Measurements from ENCODE around the gene PDZRN3.

Gene PDZRN3

DNA sequence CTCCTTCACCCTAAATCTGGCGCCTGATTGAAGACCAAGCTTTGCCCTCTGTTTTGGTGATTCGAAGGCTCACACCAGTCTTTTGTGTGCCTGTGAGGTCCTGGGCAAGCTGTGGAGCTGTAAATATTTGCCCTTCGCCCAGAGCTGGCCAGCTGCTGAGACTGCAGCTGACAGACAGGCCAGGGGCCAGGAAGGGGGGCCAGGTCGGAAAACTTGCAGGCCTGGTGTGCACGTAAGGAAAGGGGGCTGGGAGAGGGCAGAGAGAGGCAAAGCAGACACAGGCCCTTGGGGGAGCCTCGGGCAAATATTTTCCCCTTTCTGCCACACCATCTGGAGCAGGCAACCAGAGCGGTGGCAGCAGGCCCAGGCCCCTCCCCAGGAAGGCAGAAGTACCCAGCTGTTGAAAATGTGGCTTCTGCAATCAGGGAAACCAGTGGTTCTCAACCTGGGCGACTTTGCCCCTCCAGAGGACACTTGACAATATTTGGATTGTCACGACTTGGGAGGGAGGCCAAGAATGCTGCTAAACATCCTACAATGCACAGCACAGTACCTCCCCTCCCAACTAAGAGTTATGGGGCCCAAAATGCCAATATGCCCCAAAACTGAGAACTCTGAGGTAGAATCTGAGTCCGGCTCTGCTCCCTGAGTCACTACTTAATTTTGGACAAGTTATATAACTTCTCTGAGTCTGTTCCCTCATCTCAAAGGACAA lies 2.5 kb downstream of the PDZRN3 start:
- DNase-seq: peak; percentile 60

DNA sequence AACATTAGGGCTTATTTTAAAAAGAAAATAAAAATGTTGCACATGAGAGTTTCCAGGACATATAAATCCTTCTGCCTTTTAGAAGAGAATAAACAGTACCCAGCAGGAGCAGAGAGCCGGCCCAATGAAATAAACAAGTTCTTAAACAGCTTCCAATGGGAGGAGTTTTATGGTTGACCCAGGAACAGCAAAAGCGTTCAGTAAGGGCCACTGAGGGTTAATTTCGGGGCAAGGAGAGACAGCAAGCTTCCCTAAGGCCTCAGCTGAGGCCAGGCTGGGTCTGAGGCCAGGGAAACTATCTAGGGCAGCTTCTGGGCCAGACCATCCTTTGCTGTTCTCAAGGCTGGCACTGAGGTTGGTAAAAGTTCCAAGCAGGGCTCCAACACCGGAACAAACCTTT lies 3.4 kb downstream of the PDZRN3 start:
- DNase-seq: no peak

DNA sequence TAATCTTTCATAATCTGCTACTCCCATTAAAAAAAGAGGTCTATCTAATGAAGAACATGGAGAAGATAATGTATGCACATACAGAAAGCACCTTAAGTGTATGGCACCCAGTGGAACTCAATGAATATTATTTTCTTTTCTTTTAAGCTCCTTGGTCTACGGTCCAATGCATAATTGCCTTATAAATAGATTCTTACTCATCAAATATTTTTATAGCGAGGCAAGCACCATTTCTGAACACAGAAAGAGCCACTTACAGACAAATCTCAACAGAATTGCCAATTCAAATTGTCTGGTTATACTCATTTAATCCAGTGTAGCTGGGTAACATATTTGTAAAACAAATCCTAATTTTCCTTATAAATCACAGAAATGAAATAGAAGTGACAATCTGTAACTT lies 6.3 kb downstream of the PDZRN3 start:
- DNase-seq: no peak

DNA sequence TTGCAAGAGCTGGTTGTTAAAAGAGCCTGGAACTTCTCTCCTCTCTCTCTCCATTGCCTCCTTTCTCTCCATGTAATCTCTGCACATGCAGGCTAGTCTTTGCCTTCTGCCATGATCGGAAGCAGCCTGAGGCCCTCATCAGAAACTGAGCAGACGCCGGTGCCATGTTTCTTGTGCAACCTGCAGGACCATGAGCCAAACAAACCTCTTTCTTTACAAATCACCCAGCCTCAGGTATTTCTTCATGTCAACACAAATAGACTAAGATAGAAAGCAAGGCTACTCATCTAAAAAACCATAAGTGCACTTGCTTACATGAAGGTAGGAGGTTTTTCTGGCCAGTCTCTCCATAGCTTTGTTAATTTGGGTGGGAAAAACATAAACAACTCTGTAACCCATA lies 8.7 kb downstream of the PDZRN3 start:
- no peak for DNase-seq

DNA sequence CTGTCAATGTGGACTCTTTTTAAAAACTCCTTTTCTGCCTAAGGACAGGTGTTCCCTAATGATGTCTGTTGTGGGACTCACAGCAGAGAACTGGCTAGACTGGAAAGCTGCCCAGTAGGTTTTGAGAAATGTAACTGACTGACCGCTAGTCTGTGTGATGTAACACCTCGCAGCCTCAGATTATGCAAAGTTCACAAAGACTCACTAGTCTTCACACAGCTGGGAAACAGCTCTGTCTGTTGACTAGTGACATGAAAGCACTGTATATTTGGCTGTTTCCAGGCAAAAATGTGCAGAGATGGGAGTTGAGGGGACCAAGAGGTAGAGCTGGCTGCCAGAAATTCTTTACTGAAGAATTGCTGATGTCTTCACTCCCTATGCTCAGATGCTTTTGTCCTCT lies 10.3 kb downstream of the PDZRN3 start:
- no peak for DNase-seq

DNA sequence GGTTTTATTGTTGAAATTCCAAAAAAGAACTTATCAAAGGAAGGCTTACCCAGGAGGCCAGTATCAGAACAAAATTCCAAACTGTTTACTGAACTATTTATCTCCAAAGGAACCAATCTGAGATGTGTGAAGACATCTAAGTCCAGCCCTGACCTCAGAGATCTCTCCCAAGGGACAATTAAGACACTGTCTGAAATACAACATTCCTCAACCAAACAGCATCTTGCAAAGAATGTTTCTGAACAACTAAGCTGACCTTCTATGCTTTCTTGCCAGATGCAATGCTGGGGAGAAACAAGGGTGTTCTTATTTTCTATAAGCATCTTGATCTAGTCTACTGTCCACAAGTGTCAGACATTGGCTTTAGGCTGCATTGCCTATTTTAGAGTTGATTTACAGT lies 13.6 kb downstream of the PDZRN3 start:
- no peak for DNase-seq

DNA sequence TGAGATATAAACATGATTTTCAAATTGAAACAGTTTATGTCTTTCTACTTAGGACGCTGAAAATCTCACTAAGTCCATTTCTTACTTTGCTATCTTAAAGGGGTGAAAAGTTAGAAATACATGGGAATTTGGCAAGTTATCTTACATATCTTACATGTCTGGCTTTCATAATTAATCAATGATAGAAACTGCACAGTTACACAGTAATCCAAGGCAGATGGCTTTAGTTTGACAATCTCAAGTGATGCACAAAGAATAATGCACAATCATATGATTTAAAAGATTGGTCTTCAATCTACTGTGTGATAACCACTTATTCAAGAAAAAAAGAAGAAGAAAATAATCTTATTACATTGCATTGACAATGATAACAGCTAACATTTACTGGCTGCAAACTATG lies 14.2 kb downstream of the PDZRN3 start:
- no peak for DNase-seq

DNA sequence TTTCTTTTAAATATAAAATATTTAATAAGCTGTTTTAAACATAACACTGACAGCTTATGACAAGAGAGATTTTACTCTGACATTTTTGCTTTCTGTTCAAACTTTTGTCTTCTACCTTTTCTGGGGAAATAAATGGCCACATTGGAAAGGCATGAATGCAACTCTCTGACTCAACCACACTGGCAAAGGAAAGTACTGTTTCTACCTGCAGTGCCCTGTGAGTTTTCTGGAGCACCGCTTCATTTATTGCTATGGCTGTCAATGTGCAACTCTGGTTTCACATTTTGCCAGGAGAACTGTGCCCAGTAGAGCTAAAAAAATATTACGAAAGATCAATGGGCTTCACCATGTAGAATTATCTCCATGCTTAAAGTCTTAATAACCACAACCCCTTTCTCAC lies 15.1 kb downstream of the PDZRN3 start:
- DNase-seq: no peak

DNA sequence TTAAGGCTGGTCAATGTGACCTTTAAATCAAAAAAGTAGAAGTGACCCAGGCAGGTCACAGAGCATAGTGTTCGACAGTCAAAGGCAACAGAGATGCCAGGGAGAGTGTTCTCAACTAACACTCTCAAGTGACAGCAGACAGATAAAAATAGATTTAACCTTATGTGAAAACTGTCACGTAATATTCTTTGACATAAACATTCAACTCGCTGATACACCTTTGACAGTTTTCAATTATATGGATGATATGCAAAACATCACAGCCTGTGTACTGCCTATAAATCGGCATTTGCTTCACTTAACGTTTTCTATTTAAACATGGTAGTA lies 15.5 kb downstream of the PDZRN3 start:
- no peak for DNase-seq

DNA sequence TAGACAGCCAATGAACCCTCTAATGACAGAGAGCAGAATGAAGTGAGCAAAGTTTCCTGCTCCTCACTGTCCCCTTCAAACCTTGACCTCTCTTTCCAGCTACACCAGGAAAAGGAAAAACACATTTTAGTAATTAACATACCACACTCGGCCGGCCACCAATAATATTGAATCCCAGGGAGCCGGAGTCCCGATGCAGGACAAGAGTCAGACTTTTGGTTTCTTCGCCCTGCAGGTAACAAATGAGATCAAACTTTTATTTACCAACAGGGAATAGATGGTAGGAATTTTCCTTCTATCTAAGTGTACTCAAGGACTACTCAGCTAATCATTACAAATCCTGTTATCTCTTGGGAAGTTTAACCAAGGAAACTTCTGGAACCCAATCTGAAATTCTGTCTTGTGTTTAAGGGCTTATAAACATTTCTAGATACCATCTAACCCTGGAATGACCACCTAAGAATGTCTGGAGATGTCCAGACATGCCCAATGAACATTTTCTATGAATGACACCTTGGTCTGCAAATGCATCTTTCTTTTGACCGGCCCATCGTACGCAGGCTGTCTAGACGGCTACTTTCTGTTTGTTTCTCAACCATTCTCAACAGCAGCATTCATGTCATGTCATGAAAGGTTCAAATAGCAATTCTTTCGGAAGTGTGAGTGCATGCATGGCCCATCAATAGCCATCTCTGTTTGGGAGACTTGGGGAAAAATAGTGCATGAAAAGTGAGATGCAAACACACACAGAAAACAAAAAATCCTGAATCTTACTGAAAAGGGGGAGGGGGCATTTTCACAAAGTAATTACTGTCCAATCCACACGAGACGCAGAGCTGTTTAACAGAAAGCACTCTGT lies 16.1 kb downstream of the PDZRN3 start:
- no peak for DNase-seq

DNA sequence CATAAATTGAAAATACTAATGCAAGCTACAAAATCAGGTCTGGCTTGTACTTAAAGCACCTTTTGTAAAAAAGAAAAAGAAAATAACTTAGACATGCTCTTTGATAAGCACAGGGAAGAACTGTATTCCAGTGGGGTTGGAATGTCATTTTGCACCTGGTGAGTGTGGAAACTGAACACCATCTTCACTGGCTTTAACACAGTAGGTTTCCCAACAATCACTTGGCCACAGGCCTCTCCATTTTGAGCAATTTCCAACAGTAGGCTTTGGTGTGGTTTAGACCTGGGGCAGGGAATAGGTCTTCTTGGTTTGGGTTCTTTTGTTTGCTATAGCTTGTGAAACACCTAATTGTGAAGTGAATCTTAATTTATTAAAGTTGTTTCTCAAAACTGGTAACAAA lies 18.9 kb downstream of the PDZRN3 start:
- no peak for DNase-seq

DNA sequence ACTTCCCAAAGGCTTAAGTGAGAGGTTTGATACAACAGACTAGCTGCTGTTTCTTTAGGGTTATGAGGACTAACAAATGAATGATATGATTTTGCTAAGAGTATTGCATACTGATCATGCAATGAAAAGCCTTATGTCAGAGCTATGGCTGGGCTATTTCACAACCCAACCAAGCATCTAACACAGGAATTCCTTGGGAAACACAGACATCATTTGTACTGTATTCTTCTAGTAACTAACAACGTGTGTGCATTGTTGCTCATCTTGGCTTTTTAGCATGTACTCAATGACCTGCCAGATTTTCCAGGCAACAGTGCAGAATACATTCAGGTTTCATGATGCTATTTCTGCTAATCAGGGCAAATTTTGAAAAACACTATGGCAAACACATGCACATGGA lies 19.3 kb downstream of the PDZRN3 start:
- no peak for DNase-seq

DNA sequence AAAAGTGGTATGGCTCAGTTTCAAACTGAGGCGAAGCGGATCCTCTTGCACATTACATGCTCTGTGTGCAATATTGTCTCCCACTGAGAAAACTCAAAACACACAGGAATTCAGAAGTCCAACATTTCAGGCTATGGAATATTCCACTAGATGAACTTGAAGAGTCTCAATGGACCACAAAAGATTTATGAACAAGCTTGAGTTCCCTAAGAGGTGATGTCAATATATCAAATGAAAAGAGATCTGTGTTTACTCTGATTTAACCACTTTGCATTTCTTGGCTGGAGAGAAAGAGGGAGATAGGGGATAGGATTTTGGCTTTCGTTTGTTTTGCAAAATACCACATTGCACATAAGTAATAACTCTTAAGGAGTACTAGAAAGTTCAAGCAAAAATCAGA lies 20.3 kb downstream of the PDZRN3 start:
- DNase-seq: no peak

DNA sequence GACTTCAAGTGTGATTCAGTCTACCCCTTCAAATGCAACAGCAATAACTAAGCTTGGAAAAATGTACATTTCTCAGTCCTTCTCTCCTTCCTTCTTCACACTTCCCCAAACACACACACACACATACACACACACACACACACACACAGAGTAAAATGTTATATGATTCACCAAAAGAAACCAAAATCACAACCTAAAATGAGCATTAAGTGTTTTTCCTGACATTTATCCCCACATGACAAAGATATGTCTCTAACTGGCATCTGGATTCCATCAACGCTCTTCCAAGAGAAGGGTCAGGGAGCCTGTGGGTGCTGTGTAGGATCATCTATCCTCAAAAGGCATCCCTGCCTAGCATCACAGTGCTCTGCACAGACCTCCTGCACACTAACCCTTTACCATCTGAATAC lies 21.0 kb downstream of the PDZRN3 start:
- no peak for DNase-seq

DNA sequence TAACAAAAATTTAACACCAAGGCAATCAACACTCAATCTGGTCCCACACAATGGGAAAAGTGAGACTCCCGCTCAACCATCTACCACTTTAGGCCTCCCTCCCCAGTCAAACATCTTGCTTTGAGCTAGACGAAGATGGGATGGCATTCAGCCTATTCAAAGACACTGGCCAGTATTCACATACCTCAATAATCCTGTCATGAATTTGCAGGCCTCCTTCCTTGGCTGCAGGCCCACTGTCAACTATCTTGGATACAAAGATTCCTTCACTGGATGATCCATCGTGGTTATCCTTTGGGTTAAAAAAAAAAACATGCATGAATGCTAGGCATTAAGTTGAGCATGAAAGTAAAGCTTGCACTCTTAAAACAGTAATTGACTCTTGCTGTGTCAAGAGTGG lies 22.6 kb downstream of the PDZRN3 start:
- DNase-seq: no peak

DNA sequence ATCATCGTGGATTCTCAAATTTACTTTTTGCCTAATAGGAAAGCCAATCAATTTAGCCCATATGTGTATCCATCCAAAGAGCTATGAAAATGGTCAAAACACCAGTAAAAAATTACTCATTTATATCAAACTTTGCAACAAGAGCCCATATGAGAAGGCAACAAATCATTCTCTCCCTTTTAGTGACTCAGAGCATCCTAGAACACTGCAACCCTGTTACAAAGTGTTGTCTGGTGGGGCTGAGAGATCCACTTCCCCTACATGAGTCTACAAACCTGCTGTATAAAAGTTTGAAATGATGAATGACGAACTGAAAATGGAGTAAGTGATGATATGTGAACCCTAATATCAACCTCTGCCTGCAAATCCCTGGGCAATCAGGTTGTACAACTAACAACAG lies 23.3 kb downstream of the PDZRN3 start:
- no peak for DNase-seq

DNA sequence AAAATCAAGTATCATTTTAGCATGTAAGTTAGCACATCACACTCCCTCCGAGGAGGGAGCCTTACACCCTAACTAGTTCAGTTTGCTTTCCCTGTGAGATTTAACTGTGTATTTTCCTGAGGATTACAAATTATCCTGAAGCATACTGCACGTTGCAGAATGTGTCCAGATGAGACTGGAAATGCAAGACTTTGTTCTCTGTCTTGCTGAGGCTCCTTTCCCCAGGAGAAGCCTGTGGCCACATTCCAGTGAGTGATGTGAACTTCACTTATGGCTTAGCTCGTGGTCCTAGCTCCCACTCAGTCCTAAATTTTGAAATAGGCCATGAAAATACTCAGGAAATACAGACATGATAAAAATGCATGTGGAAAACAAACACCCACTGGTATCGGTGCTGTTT lies 23.7 kb downstream of the PDZRN3 start:
- DNase-seq: no peak

DNA sequence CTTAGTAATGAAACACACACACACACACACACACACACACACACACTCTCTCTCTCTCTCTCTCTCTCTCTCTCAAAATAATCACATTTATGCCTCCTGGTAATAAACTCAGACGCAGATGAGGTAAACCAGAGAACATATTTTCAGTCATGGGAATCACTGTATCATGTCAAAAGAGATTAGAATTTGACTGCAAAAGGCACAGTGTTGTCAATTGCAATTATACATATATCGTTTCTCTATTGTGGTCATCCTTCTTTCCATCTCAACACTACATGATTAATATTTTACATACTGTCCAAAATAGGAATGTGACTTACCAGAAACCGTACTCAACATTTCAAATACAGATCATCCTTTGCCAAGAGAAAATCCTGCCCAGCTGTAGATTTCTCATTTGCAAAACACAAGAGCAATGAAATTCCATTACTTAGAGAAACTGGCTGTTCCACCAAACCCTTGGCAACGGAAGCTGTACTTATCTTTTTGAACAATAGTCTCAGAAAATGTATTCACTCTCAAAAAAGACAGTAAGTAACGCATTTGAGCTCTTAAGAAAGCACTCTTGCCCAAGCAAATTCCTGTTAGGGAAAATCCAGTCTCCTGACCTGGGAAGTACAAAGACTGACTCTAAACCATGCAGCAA lies 24.3 kb downstream of the PDZRN3 start:
- no peak for DNase-seq

DNA sequence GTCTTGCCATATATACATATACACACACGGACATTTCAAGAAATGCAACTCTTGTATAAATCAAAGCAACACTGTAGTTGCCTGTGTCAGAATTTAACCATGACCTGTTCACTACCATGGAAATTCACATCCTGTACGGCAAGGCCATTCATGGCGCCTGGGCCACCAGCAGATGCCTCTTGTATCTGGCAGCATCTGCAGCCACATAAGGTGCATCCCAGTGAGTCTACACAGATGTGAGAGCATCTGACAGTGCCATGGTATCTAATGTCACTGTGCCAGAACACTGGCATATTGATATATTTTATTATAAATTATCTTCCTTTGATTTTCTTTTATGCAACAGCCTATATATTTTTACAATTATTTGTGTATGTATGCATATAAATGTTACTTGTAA lies 25.1 kb downstream of the PDZRN3 start:
- DNase-seq: no peak

DNA sequence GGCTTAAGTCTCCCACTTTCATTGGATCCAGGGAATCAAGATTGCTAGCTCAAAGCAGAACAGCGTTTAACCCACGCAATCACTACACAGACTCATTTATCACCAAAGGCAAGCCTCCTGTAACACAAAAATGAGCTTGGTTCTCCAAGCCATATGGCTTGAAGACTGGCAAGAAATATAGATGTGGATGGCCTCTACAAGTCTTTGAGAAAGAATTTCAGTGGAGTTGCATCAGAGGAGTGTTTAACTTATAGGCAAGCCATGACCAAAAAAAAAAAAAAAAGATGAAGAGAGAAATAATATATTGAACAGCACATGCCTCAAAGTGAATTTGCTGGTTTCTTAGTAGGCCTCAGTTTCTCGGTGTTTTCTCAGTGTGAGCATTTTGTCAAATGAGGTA lies 27.3 kb downstream of the PDZRN3 start:
- DNase-seq: no peak

DNA sequence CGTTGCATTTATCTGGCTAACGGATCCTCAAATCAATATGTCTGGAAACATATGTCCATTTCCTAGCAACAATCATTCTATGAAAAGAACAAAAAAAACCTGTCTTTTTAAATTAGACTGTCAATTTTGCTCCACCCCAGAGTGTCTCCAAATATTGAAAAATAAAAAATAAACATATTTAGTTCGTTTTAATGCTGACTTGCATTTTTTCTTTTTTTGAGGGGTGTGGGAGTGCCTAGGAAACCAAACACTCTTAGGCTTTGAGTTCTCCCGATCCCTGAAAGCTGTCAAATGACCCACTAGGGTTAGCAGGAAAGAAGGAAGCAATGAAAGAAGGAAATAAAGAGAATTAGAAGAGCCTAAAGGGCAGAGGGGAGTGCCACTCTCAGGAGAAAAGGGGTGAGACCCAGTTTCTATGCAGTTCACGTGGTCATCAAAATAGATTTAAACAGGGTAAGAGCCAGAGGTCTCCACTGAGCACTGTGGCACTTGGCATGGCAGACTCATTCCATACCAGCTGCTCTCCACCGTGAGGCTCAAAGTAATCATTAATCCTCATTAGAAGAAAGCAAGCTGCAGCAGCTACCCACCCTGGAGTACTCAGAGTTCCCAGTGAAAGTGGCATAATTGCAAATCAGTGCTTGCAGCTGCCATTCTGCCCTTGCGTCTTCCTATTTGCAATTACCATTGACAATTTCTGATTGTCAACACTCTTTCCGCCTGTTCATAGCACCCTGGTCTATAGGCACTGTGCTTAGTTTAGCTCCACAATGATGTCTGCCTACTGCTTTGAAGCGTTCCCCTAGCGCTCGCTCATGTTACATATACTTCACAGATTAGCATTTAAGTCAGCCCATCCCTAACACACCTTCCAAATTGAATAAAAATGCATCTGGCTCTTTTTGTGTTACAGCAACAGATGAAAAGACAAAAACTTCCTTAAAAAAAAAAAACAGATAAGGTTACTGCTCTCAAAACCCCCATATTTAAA lies 32.3 kb downstream of the PDZRN3 start:
- peak; percentile 63 for DNase-seq

DNA sequence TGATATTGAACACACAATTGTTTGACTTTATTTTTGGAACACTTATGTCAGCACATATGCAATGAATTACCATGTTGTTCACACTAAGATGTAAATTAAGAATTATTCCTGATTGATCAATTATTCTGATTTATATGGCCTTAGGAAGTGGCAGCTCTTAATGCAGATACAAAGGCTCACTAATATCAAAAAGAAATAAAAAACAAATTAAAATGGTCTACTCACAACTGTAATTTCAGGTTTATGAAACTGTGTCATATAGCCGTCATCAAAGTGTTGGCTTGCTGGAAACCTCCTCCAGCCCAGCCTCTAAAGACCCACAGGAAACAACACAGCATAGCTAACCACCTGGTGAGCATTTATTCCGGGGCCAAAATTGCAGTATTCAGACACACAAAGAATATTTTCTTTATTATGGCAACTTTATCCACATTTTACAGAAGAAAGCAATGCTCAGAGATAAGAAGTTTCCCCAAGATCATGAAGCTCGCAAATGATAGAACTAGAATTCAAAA lies 33.4 kb downstream of the PDZRN3 start:
- no peak for DNase-seq

DNA sequence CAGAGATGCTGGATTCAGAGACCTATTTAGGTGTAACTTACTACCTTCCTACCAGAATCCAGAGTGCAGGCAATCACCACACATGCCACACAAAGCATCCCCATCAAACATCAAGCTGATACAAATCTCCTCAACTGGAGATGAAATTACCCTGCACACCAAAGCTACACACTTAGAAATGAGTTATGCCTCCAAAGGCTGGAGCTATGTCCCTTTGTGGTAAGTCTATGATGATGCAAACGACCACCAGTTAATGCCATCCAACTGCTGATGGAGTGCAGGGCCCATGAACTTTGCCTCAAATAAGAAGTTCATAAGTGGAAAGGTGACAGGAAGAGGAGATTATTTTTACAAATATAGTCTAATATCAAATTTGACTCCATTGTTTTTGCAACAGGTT lies 38.1 kb downstream of the PDZRN3 start:
- DNase-seq: no peak

Measured in NCI-H524 treated with DMSO at 0.1 percent for 48 hours (cell line).